K562 (cell line): ENCODE data around the gene FBL. TPM values are rescaled to one million over a fixed set of nuclear protein-coding genes. Genes with fewer than 3 reads are reported as not detected.

Source experiments
- ASH1L ChIP-seq: fragments of 450-650 bp; IDR thresholded peaks from 2 replicates; pipeline ENCODE4 v1.6.1; 2018; ENCODE audit warnings: borderline replicate concordance, mild to moderate bottlenecking, low read depth; ENCODE audit not compliant: partially characterized antibody
- ATF7 ChIP-seq: fragments of 450-650 bp; IDR thresholded peaks from 2 replicates; pipeline ENCODE4 v1.7.1; 2014; ENCODE audit warnings: mild to moderate bottlenecking, moderate library complexity
- CBFB ChIP-seq: sonication (generic); formaldehyde crosslinking; IDR thresholded peaks from 2 replicates; pipeline ENCODE4 v1.4.0; 2020; ENCODE audit warnings: mild to moderate bottlenecking, missing genetic modification reagents
- EP400 ChIP-seq: fragments of 450-650 bp; IDR thresholded peaks from 2 replicates; pipeline ENCODE4 v1.6.1; 2017; ENCODE audit warnings: antibody characterized with exemption, mild to moderate bottlenecking, moderate library complexity
- HCFC1 ChIP-seq: IDR thresholded peaks from 2 replicates; pipeline ENCODE4 v1.6.1; 2012; ENCODE audit warnings: low read depth, low read length, improper control_type of control experiment
- HMGXB4 ChIP-seq: sonication (generic); formaldehyde crosslinking; IDR thresholded peaks from 2 replicates; pipeline ENCODE4 v1.8.1; 2023; ENCODE audit warnings: mild to moderate bottlenecking, missing genetic modification reagents
- JUND ChIP-seq, 2 experiments: IDR thresholded peaks; 2 replicates in 1 of 2; 3 replicates in 1 of 2; pipeline ENCODE4 v1.6.1; 2011; ENCODE audit warnings: borderline replicate concordance in 2 of 2, low read depth in 2 of 2, low read length in 2 of 2, improper control_type of control experiment in 1 of 2, missing biosample characterization in 1 of 2, missing genetic modification characterization in 1 of 2, missing genetic modification reagents in 1 of 2
- L3MBTL2 ChIP-seq: fragments of 450-650 bp; IDR thresholded peaks from 2 replicates; pipeline ENCODE4 v1.6.1; 2016; ENCODE audit warnings: mild to moderate bottlenecking, moderate library complexity
- LCOR ChIP-seq: sonication (generic); formaldehyde crosslinking; IDR thresholded peaks from 2 replicates; pipeline ENCODE4 v1.8.0; 2022; ENCODE audit warnings: mild to moderate bottlenecking, missing genetic modification reagents
- NRF1 ChIP-seq, 2 experiments: fragments of 450-650 bp; IDR thresholded peaks in 1 of 2; conservative IDR thresholded peaks in 1 of 2; 2 replicates each; pipeline ENCODE4 v1.6.1; 2014; ENCODE audit warnings: mild to moderate bottlenecking in 2 of 2
- RB1 ChIP-seq: fragments of 450-650 bp; IDR thresholded peaks from 2 replicates; pipeline ENCODE4 v1.6.1; 2017; ENCODE audit warnings: low read depth, mild to moderate bottlenecking
- SP1 ChIP-seq: sonication (generic); formaldehyde crosslinking; IDR thresholded peaks from 2 replicates; pipeline ENCODE4 v1.8.1; 2022; ENCODE audit warnings: mild to moderate bottlenecking, missing genetic modification reagents
- STAT6 ChIP-seq: sonication (generic); formaldehyde crosslinking; IDR thresholded peaks from 2 replicates; pipeline ENCODE4 v1.8.1; 2023; ENCODE audit warnings: mild to moderate bottlenecking, missing genetic modification reagents
- ZBTB2 ChIP-seq: fragments of 450-650 bp; IDR thresholded peaks from 2 replicates; pipeline ENCODE4 v1.6.1; 2016; ENCODE audit warnings: antibody characterized with exemption
- ZNF592 ChIP-seq: fragments of 450-650 bp; IDR thresholded peaks from 2 replicates; pipeline ENCODE4 v1.6.1; 2017; ENCODE audit warnings: antibody characterized with exemption, mild to moderate bottlenecking
- ZNF79 ChIP-seq: fragments of 250-450 bp; sonication (Bioruptor Pico); IDR thresholded peaks from 2 replicates; pipeline ENCODE4 v1.4.0; 2020; ENCODE audit warnings: low read depth, mild to moderate bottlenecking, moderate library complexity
- polyA plus RNA-seq, 8 experiments: library from polyadenylated mRNA; depleted of rRNA in 4 of 8; stranded (reverse) in 5 of 8; unstranded in 3 of 8; fragments of >200 nt; fragmentation: Nextera tagmentation in 2 of 8; fragmentation: Illumina TruSeq in 1 of 8; extraction: Ambion mirVana in 2 of 8; extraction: Trizol in 1 of 8; gene quantifications; 2 replicates each; pipeline versions ENCODE4 v1.2.1 to v1.2.3, GENCODE V29; 2011 to 2014; ENCODE audit warnings: inconsistent platforms in 1 of 8, missing spikeins in 1 of 8
- total RNA-seq, 7 experiments: library from RNA; depleted of rRNA in 6 of 7; stranded (reverse); fragments of >200 nt in 6 of 7; fragmentation: Illumina TruSeq in 2 of 7; extraction: Trizol in 2 of 7; gene quantifications; 2 replicates each; pipeline versions ENCODE4 v1.2.1 to v1.2.3, GENCODE V29; 2011 to 2021; ENCODE audit warnings: low replicate concordance in 1 of 7

FBL gene
- total and polyA plus RNA-seq, 9 of the 15 experiments (the other 6 are each of a cell fraction or from before 2014, with no cell fraction given): 201 to 1,696 (median 696) TPM

GRCh38 chr19:39845933-39846677 lies at the start of gene FBL (continued):
- TF ChIP-seq STAT6: peak; percentile 49; the same call in 1 of the 2 replicates
- TF ChIP-seq JUND (IDR thresholded peaks at IDR 0.05; ENCODE audit: borderline replicate concordance, low read depth, low read length): peak; percentile 14; the same call in 1 of the 2 replicates
- no peak; the same call in 2 of the 3 replicates for TF ChIP-seq JUND (tag; IDR thresholded peaks at IDR 0.05; ENCODE audit: borderline replicate concordance, low read depth, low read length)
- TF ChIP-seq ZNF79 (CRISPR knock-in tag): no peak
- TF ChIP-seq SP1 (CRISPR knock-in tag): peak; percentile 56
- TF ChIP-seq EP400: peak; percentile 90
- TF ChIP-seq NRF1 (conservative IDR thresholded peaks at IDR 0.05 in 1 of 2, IDR thresholded peaks at IDR 0.05 in 1 of 2): peak; percentile 96 to 97
- TF ChIP-seq ASH1L: no peak
- 0 out of 2 replicates have a peak, but pooled peaks have one; percentile 63 for TF ChIP-seq HMGXB4 (CRISPR knock-in tag)
- TF ChIP-seq ZNF592: 0 out of 2 replicates have a peak, but pooled peaks have one; percentile 17
- TF ChIP-seq CBFB (CRISPR knock-in tag): 0 out of 2 replicates have a peak, but pooled peaks have one; percentile 19
- peak; percentile 57; the same call in 1 of the 2 replicates for TF ChIP-seq L3MBTL2
- TF ChIP-seq RB1: peak; percentile 59
- TF ChIP-seq HCFC1: no peak; the same call in 1 of the 2 replicates
- TF ChIP-seq LCOR (CRISPR knock-in tag): 0 out of 2 replicates have a peak, but pooled peaks have one; percentile 11
- TF ChIP-seq ZBTB2: peak; percentile 90
- TF ChIP-seq ATF7: peak; percentile 40; the same call in 1 of the 2 replicates
